HUES64 (cell line): Measurements from ENCODE around the gene MTERF2.

Source experiments
- H3K27ac ChIP-seq: 2 replicates; pipeline ENCODE4 v1.7.0; 2013; ENCODE audit warnings: low read depth, low read length, inconsistent platforms
- H3K27me3 ChIP-seq: 2 replicates; pipeline ENCODE4 v1.6.1; 2013; ENCODE audit warnings: mild to moderate bottlenecking, low read length; ENCODE audit not compliant: insufficient read depth
- H3K36me3 ChIP-seq: 2 replicates; pipeline ENCODE4 v1.6.1; 2013; ENCODE audit warnings: mild to moderate bottlenecking, low read length; ENCODE audit not compliant: insufficient read depth
- H3K4me1 ChIP-seq: 2 replicates; pipeline ENCODE4 v1.6.1; 2013; ENCODE audit warnings: mild to moderate bottlenecking, low read length, moderate library complexity; ENCODE audit not compliant: insufficient read depth
- H3K4me3 ChIP-seq: 2 replicates; pipeline ENCODE4 v1.5.1; 2013; ENCODE audit warnings: mild to moderate bottlenecking, low read length, moderate library complexity
- H3K9ac ChIP-seq: 2 replicates; pipeline ENCODE4 v1.6.1; 2013; ENCODE audit warnings: mild to moderate bottlenecking, low read depth, low read length
- H3K9me3 ChIP-seq: 2 replicates; pipeline ENCODE4 v1.6.1; 2013; ENCODE audit warnings: low read depth, low read length; ENCODE audit not compliant: insufficient read depth
- WGBS: fragments of 150-250, 120-280 bp; methylation state at CpG from one replicate; pipeline ENCODE4 v1.1.7; 2013; ENCODE audit warnings: missing lambda C conversion rate; 5-methylcytosine and 5-hydroxymethylcytosine counted together

The MTERF2 gene

GRCh38 chr12:106987846-106988245, 900 bp upstream of the MTERF2 start:
- WGBS, result 73% methylated on average over 6 of the region's 6 CpGs
- Histone ChIP-seq H3K9me3 (no peaks in the 10 kb centered on the region), H3K27me3 (peaks cover 5% of the 10 kb centered on the region; the same call in 1 of the 2 replicates), H3K36me3 (peaks cover 20% of the 10 kb centered on the region; the same call in 1 of the 2 replicates), H3K9ac (no peak overlapping the region), H3K4me3 (peak overlapping the region; percentile 40), H3K27ac (no peak overlapping the region), H3K4me1 (peaks cover 15% of the 10 kb centered on the region; the same call in 1 of the 2 replicates)

- H3K4me1 ChIP-seq, result peaks cover 15% of the 10 kb centered on the region; the same call in 1 of the 2 replicates
- no peaks in the 10 kb centered on the region for H3K9me3 ChIP-seq
- H3K27me3 ChIP-seq, result peaks cover 5% of the 10 kb centered on the region; the same call in 1 of the 2 replicates
- H3K4me3 ChIP-seq, result peak overlapping the region; percentile 88
- H3K36me3 ChIP-seq, result peaks cover 4% of the 10 kb centered on the region; the same call in 1 of the 2 replicates
- peak overlapping the region; percentile 85; the same call in 1 of the 2 replicates for H3K9ac ChIP-seq
- WGBS, result 59% methylated on average over 4 of the region's 4 CpGs
- no peak overlapping the region for H3K27ac ChIP-seq
Measured at GRCh38 chr12:106986135-106986534, 811 bp downstream of the MTERF2 start.

GRCh38 chr12:106985479-106985878, 1.5 kb downstream of the MTERF2 start:
- Histone ChIP-seq H3K4me3 (no peak overlapping the region), H3K9me3 (no peaks in the 10 kb centered on the region), H3K36me3 (peaks cover 4% of the 10 kb centered on the region; the same call in 1 of the 2 replicates), H3K27ac (no peak overlapping the region), H3K9ac (no peak overlapping the region), H3K4me1 (peaks cover 15% of the 10 kb centered on the region; the same call in 1 of the 2 replicates), H3K27me3 (peaks cover 5% of the 10 kb centered on the region; the same call in 1 of the 2 replicates)
- 93% methylated on average over 5 of the region's 5 CpGs for WGBS

GRCh38 chr12:106984588-106985137, 2.3 kb downstream of the MTERF2 start:
- H3K27me3 ChIP-seq, result peaks cover 5% of the 10 kb centered on the region; the same call in 1 of the 2 replicates
- WGBS, result 97% methylated on average over 6 of the region's 6 CpGs
- no peaks in the 10 kb centered on the region for H3K9me3 ChIP-seq
- H3K27ac ChIP-seq, result no peak overlapping the region
- H3K4me3 ChIP-seq, result no peak overlapping the region
- no peak overlapping the region for H3K9ac ChIP-seq
- H3K36me3 ChIP-seq, result peaks cover 4% of the 10 kb centered on the region; the same call in 1 of the 2 replicates
- H3K4me1 ChIP-seq, result peaks cover 15% of the 10 kb centered on the region; the same call in 1 of the 2 replicates

- Histone ChIP-seq H3K36me3 (peaks cover 4% of the 10 kb centered on the region; the same call in 1 of the 2 replicates), H3K9me3 (no peaks in the 10 kb centered on the region), H3K4me3 (no peak overlapping the region), H3K27me3 (peaks cover 5% of the 10 kb centered on the region; the same call in 1 of the 2 replicates), H3K9ac (no peak overlapping the region), H3K4me1 (no peaks in the 10 kb centered on the region), H3K27ac (no peak overlapping the region)
- WGBS, result 82% methylated on average over 1 of the region's 1 CpG
Measured at GRCh38 chr12:106982229-106982628, 4.7 kb downstream of the MTERF2 start.

- Histone ChIP-seq H3K4me1 (no peaks in the 10 kb centered on the region), H3K27me3 (peaks cover 5% of the 10 kb centered on the region; the same call in 1 of the 2 replicates), H3K9ac (no peak overlapping the region), H3K27ac (no peak overlapping the region), H3K9me3 (no peaks in the 10 kb centered on the region), H3K4me3 (no peak overlapping the region), H3K36me3 (peaks cover 4% of the 10 kb centered on the region; the same call in 1 of the 2 replicates)
- WGBS, result 95% methylated on average over 3 of the region's 3 CpGs
Measured at GRCh38 chr12:106981788-106982187, 5.2 kb downstream of the MTERF2 start.

- Histone ChIP-seq H3K4me3 (no peak overlapping the region), H3K9me3 (no peaks in the 10 kb centered on the region), H3K27ac (no peak overlapping the region), H3K4me1 (no peaks in the 10 kb centered on the region), H3K27me3 (peaks cover under 1% of the 10 kb centered on the region; the same call in 1 of the 2 replicates), H3K9ac (no peak overlapping the region), H3K36me3 (peaks cover 4% of the 10 kb centered on the region; the same call in 1 of the 2 replicates)
- WGBS, result 92% methylated on average over 7 of the region's 7 CpGs
Measured at GRCh38 chr12:106980944-106981343, 6.0 kb downstream of the MTERF2 start.

- H3K4me1 ChIP-seq, result no peaks in the 10 kb centered on the region
- H3K9me3 ChIP-seq, result no peaks in the 10 kb centered on the region
- H3K4me3 ChIP-seq, result no peak overlapping the region
- WGBS, result 95% methylated on average over 9 of the region's 9 CpGs
- no peak overlapping the region for H3K9ac ChIP-seq
- H3K36me3 ChIP-seq, result no peaks in the 10 kb centered on the region; the same call in 1 of the 2 replicates
- no peak overlapping the region for H3K27ac ChIP-seq
- H3K27me3 ChIP-seq, result no peaks in the 10 kb centered on the region
Measured at GRCh38 chr12:106978035-106978800, 8.7 kb downstream of the MTERF2 start.

- H3K9ac ChIP-seq, result no peak overlapping the region
- H3K4me3 ChIP-seq, result no peak overlapping the region
- no peaks in the 10 kb centered on the region for H3K9me3 ChIP-seq
- no peaks in the 10 kb centered on the region for H3K27me3 ChIP-seq
- no peak overlapping the region for H3K27ac ChIP-seq
- H3K36me3 ChIP-seq, result peaks cover 8% of the 10 kb centered on the region
- H3K4me1 ChIP-seq, result no peaks in the 10 kb centered on the region
- 100% methylated on average over 1 of the region's 1 CpG for WGBS
Measured at GRCh38 chr12:106976668-106977067, 10.3 kb downstream of the MTERF2 start.

- H3K9me3 ChIP-seq, result no peaks in the 10 kb centered on the region
- no peak overlapping the region for H3K9ac ChIP-seq
- H3K27ac ChIP-seq, result no peak overlapping the region
- H3K4me3 ChIP-seq, result no peak overlapping the region
- H3K27me3 ChIP-seq, result no peaks in the 10 kb centered on the region
- no peaks in the 10 kb centered on the region for H3K4me1 ChIP-seq
- 86% methylated on average over 3 of the region's 3 CpGs for WGBS
- H3K36me3 ChIP-seq, result peaks cover 13% of the 10 kb centered on the region
Measured at GRCh38 chr12:106975993-106976658, 10.8 kb downstream of the MTERF2 start.

- no peak overlapping the region for H3K9ac ChIP-seq
- no peak overlapping the region for H3K27ac ChIP-seq
- WGBS, result 96% methylated on average over 8 of the region's 8 CpGs
- H3K27me3 ChIP-seq, result no peaks in the 10 kb centered on the region
- peaks cover 23% of the 10 kb centered on the region for H3K36me3 ChIP-seq
- H3K4me3 ChIP-seq, result no peak overlapping the region
- no peaks in the 10 kb centered on the region for H3K9me3 ChIP-seq
- H3K4me1 ChIP-seq, result no peaks in the 10 kb centered on the region
Measured at GRCh38 chr12:106975098-106975497, 11.8 kb downstream of the MTERF2 start.
